Measurements from ENCODE around the gene PPM1E.

GRCh38 chr17:58944166-58944565, 188.5 kb downstream of the PPM1E start:
- no peak for TF ChIP-seq ZNF274 (IDR thresholded peaks at IDR 0.05; ENCODE audit: low read depth, low read length)
- TF ChIP-seq SUZ12 (IDR thresholded peaks at IDR 0.05; ENCODE audit: extremely low read depth, insufficient read depth, insufficient read length) = no peak

Data from NT2/D1 (cell line).